ENCODE data around the gene GPX6.
"Not testable (repeated sequence)": the region's sequence is repeated elsewhere in the genome, so short reads cannot be mapped to it uniquely, and the experiment has no call there.

The GPX6 gene

DNA sequence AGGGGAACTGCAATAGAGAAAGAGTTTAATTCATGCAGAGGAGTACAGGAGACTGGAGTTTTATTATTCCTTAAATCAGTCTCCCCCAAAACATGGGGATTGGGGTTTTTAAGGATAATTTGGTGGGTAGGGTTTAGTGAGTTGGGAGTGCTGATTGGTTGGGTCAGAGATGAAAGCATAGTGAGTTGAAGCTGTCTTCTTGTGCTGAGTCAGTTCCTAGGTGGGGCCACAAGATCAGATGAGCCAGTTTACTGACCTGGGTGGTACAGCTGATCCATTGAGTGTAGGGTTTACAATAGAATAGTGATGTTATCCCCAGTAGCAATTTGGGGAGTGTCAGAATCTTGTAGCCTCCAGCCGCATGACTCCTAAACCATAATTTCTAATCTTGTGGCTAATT lies 29.1 kb downstream of the GPX6 start:
- H3K9me3 ChIP-seq, result no peaks in the 10 kb centered on the region
- no peak overlapping the region for H3K4me3 ChIP-seq
- H3K27me3 ChIP-seq, result peaks cover 24% of the 10 kb centered on the region
- no peaks in the 10 kb centered on the region for H4K20me1 ChIP-seq
- H3K4me1 ChIP-seq, result peaks cover 30% of the 10 kb centered on the region
- H3K27ac ChIP-seq, result no peak overlapping the region
- no peak overlapping the region for H3K4me2 ChIP-seq
- TF ChIP-seq Cebpa-rat (IDR thresholded peaks at IDR 0.05), result no peak
- H3K36me3 ChIP-seq, result no peaks in the 10 kb centered on the region
- H3K9ac ChIP-seq, result no peak overlapping the region

DNA sequence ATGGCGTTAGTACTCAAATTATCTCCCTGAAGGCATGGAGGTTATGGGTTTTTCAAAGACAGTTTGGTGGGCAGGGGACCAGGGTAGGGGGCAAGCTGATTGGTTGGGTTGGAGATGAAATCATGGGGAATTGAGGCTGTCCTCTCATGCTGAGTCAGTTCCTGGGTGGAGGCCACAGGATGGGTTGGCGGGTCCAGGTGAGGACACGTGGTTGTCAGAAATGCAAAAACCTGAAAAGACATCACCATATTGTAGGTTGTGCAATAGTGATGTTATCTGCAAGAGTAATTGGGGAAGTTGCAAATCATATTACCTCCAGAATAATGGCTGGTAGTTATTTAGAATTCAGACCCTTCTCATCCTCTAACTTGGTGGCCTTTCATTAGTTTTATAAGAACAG lies 30.1 kb downstream of the GPX6 start:
- H3K4me1 ChIP-seq, result peaks cover 19% of the 10 kb centered on the region
- no peaks in the 10 kb centered on the region for H3K9me3 ChIP-seq
- H3K27ac ChIP-seq, result no peak overlapping the region
- no peak for TF ChIP-seq Cebpa-rat (IDR thresholded peaks at IDR 0.05)
- H3K4me3 ChIP-seq, result no peak overlapping the region
- H3K4me2 ChIP-seq, result no peak overlapping the region
- H3K27me3 ChIP-seq, result peaks cover 20% of the 10 kb centered on the region
- H4K20me1 ChIP-seq, result no peaks in the 10 kb centered on the region
- H3K36me3 ChIP-seq, result no peaks in the 10 kb centered on the region
- H3K9ac ChIP-seq, result no peak overlapping the region

DNA sequence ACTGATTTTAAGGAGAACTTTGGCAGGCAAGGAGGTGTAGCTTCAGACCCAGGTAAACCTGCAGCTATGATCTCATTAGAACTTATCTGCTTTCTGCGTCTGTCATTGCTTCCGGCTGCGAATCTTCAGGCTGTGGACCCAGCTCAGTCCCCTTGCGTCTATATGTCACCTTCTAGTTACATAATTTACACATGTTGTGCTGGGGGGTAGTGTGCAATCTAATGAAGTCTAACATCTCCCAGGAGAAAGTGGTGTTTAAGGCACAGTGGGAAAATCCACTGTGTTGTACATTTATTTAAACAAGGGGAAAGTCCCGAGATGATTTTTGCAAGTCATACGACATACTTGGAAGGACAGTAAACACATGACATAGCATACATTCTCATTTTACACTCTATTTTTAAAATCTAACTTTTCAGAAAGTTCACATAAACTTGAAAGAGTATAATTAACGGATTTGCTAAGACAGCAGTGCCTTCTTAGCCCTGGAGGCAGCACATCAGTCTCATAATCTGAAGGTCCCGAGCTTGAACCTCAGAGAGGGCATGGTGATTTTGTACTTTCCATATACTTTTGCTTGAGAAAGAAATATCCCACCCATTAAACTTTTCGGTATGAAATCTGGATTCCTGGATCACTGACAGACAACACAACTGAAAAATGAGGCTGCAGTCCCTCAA lies 35.2 kb downstream of the GPX6 start:
- Histone ChIP-seq H3K4me3 (no peak overlapping the region), H3K9ac (no peak overlapping the region), H3K9me3 (no peaks in the 10 kb centered on the region), H3K4me2 (no peak overlapping the region), H3K27ac (no peak overlapping the region), H3K4me1 (no peaks in the 10 kb centered on the region), H3K27me3 (no peaks in the 10 kb centered on the region), H4K20me1 (no peaks in the 10 kb centered on the region), H3K36me3 (no peaks in the 10 kb centered on the region)
- no peak for TF ChIP-seq Cebpa-rat (IDR thresholded peaks at IDR 0.05)

DNA sequence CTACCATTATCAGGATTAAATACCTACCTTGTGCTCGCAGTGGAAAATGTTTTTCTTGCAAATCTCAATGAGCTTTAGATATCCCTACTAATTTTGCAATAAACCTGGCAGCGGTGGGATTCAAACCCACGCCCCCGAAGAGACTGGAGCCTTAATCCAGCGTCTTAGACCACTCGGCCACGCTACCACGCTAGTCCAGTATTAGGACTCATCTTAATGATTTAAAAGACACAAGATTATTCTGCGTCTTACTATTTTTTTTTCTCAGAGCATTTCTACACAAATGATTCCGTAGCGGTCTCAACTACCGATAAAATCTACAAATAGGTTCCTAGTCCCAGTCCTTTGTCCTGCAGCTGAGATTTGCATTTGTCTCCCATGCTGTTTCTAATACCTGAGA lies 37.1 kb downstream of the GPX6 start:
- Histone ChIP-seq H3K4me3 (no peak overlapping the region), H3K9me3 (no peaks in the 10 kb centered on the region), H3K36me3 (no peaks in the 10 kb centered on the region), H3K27me3 (no peaks in the 10 kb centered on the region), H4K20me1 (no peaks in the 10 kb centered on the region), H3K4me1 (no peaks in the 10 kb centered on the region), H3K9ac (no peak overlapping the region), H3K27ac (no peak overlapping the region), H3K4me2 (no peak overlapping the region)
- no peak for TF ChIP-seq Cebpa-rat (IDR thresholded peaks at IDR 0.05)

DNA sequence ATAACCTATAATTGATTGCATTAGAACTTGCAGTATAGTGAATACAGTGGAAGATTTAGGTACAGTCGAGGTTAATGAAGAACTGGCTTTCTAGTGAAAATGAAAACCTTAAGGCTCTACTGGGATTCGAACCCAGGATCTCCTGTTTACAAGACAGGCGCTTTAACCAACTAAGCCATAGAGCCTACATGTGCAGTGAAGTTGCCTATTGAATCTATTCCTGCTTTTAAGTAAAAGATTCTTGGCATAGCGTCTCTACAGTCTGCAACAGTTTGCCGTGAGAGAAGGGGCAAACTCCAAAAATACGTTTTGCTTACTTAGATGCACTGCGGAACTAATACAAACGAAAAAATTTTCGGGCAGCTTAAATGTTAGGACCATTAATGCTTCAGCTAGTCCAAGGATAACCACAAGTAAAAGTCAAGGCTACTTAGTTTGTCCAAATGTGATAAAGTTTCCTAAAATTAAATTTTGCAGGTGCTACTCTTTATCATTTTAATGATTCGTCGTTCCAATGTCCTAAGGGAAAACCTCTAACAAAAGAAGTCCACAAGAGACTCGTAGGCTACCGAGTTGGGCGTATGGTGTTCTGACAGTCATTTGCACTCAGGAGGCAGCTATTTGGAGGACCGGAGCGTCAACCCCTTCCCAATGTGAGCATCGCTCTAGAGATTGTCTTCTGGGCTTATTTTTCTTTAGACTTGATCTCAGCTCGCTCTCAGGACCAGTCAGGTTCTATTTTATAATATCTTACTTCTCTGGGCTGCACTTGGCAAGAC lies 41.0 kb downstream of the GPX6 start:
- Histone ChIP-seq H3K4me1 (no peaks in the 10 kb centered on the region), H3K36me3 (no peaks in the 10 kb centered on the region), H4K20me1 (no peaks in the 10 kb centered on the region), H3K27ac (no peak overlapping the region), H3K4me3 (no peak overlapping the region), H3K27me3 (no peaks in the 10 kb centered on the region), H3K9ac (no peak overlapping the region), H3K9me3 (peaks cover 2% of the 10 kb centered on the region), H3K4me2 (no peak overlapping the region)
- TF ChIP-seq Cebpa-rat (IDR thresholded peaks at IDR 0.05), result no peak

DNA sequence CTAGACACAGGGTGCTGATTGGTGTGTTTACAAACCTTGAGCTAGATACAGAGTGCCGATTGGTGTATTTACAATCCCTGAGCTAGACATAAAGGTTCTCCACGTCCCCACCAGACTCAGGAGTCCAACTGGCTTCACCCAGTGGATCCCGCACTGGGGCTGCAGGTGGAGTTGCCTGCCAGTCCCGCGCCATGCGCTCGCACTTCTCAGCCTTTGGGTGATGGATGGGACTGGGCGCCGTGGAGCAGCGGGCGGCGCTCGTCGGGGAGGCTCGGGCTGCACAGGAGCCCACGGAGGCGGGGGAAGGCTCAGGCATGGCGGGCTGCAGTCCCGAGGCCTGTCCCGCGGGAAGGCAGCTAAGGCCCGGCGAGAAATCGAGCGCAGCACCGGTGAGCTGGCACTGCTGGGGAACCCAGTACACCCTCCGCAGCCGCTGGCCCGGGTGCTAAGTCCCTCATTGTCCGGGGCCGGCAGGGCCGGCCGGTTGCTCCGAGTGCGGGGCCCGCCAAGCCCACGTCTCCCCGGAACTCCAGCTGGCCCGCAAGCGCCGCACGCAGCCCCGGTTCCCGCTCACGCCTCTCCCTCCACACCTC lies 46.3 kb downstream of the GPX6 start:
- not testable (repeated sequence) for H3K27me3 ChIP-seq, H3K36me3 ChIP-seq, H3K27ac ChIP-seq, H3K4me2 ChIP-seq, H4K20me1 ChIP-seq, H3K4me1 ChIP-seq, H3K4me3 ChIP-seq, H3K9ac ChIP-seq
- H3K9me3 ChIP-seq, result peaks cover 23% of the 10 kb centered on the region

DNA sequence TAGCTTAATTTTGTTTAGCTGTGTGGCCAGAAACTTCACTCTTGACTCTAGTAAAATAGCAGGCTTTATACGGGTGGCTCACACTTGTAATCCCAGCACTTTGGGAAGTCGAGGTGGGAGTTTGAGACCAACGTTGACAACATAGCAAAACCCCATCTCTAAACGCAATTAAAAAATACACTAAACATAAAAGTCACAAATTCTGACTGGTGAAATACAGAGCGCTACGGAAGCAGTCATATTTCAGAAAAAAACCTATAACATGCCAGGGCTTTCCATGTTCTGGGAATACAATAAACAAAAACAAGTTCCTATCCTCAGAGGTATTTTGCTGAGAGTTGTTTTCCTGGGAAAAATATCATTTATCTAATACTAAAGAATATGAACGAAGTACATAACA lies 47.5 kb downstream of the GPX6 start:
- no peaks in the 10 kb centered on the region for H3K36me3 ChIP-seq
- TF ChIP-seq Cebpa-rat (IDR thresholded peaks at IDR 0.05), result no peak
- no peak overlapping the region for H3K9ac ChIP-seq
- H3K27ac ChIP-seq, result no peak overlapping the region
- H3K4me2 ChIP-seq, result no peak overlapping the region
- peaks cover 23% of the 10 kb centered on the region for H3K9me3 ChIP-seq
- H3K4me3 ChIP-seq, result no peak overlapping the region
- H3K27me3 ChIP-seq, result no peaks in the 10 kb centered on the region
- no peaks in the 10 kb centered on the region for H3K4me1 ChIP-seq
- H4K20me1 ChIP-seq, result no peaks in the 10 kb centered on the region

DNA sequence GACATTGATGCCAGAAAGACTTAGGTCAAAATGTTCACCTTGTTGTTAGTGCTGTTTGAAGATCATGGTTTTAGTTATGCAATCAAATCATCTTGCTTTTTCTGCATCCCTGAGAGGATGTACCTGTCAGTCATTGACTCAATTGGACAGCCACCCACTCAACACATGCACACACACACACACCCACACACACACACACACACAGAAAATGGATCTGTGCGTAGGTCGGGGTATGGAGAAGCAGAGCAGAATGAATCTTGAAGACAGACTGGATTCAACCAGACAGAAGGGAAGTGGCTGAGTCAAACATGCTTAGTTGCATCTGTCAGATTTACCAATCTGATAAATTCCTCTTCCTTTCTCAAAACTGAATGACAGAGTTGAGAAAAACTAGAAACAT lies 53.2 kb downstream of the GPX6 start:
- Histone ChIP-seq H3K4me1 (no peaks in the 10 kb centered on the region), H4K20me1 (no peaks in the 10 kb centered on the region), H3K9ac (no peak overlapping the region), H3K4me2 (no peak overlapping the region), H3K4me3 (no peak overlapping the region), H3K9me3 (no peaks in the 10 kb centered on the region), H3K27me3 (no peaks in the 10 kb centered on the region), H3K27ac (no peak overlapping the region), H3K36me3 (no peaks in the 10 kb centered on the region)
- TF ChIP-seq Cebpa-rat (IDR thresholded peaks at IDR 0.05), result no peak

DNA sequence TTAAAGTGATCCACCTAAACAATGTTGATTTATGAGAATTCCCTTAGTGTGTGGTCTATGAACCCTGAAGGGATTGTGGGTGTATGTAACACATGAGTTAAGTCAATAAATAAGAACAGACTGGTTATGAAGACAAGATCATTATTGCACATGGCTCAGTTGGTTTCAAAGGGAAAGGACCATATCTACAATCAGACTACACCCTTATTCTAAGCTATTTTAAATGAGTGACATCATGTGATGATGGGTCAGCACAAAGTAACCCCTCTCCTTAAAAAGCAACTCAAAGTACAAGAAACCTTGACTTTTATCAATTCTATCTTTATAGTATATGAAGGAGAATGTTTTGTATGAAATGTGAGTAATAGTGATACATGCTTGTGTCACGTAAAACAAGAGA lies 57.0 kb downstream of the GPX6 start:
- H3K4me3 ChIP-seq, result no peak overlapping the region
- no peak for TF ChIP-seq Cebpa-rat (IDR thresholded peaks at IDR 0.05)
- H3K36me3 ChIP-seq, result no peaks in the 10 kb centered on the region

More for the DNA sequence above, 57.0 kb downstream of the GPX6 start:
- Histone ChIP-seq H3K4me2 (no peak overlapping the region), H4K20me1 (no peaks in the 10 kb centered on the region), H3K9ac (no peak overlapping the region), H3K9me3 (no peaks in the 10 kb centered on the region), H3K27me3 (no peaks in the 10 kb centered on the region), H3K27ac (no peak overlapping the region), H3K4me1 (no peaks in the 10 kb centered on the region)
